ENCODE data around the gene NUP42. TPM values are rescaled to one million over a fixed set of nuclear protein-coding genes. Genes with fewer than 3 reads are reported as not detected.

The NUP42 gene
- total and polyA plus RNA-seq, 2 donors (not counting 3 experiments of a cell fraction or from before 2014, with no cell fraction given): 31.5 to 38.6 TPM

DNA sequence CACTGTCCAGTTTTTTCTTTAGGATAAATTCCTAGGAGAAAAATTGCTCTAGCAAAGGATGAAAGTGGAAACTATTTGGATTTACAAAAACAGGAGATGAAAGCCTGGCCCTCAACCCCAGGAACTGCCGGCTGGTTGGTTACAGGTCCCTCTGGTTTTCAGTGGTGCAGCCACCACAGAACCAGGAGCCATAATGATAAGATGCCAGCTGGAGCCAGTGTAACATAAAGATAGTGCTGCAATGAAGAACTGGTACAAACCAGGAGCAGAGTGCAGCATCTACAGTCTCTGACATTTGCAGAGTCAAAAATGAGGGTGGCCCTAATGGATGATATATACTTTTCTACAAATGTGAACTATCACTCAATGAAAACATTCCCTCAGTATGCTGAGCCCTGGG lies 20.4 kb upstream of the NUP42 start:
- Histone ChIP-seq H3K79me2 (ENCODE audit: control insufficient read depth, insufficient read depth, low read length) (no peaks in the 10 kb centered on the region), H3K9ac (replicated peaks; ENCODE audit: extremely low read depth, insufficient read depth, low read length) (no peak overlapping the region), H3K27me3 (ENCODE audit: control insufficient read depth in 2 of 2, insufficient read depth in 2 of 2, low read length in 2 of 2) (no peaks in the 10 kb centered on the region), H3K4me3 (replicated peaks in 1 of 3; ENCODE audit: insufficient read depth in 1 of 3, low read depth in 1 of 3, low read length in 3 of 3) (no peak overlapping the region), H2AFZ (ENCODE audit: low read depth, low read length) (no peak overlapping the region), H3K36me3 (ENCODE audit: control insufficient read depth in 2 of 2, extremely low read depth in 1 of 2, insufficient read depth in 2 of 2, low read length in 2 of 2) (peaks cover 0 to 3% of the 10 kb centered on the region in 2 experiments), H3K4me1 (ENCODE audit: control insufficient read depth, extremely low read depth, insufficient read depth, low read length) (no peaks in the 10 kb centered on the region), H4K20me1 (replicated peaks; ENCODE audit: control insufficient read depth, extremely low read depth, insufficient read depth, low read length) (no peaks in the 10 kb centered on the region), H3K4me2 (ENCODE audit: insufficient read depth, low read length) (no peak overlapping the region), H3K9me3 (replicated peaks; ENCODE audit: control insufficient read depth, insufficient read depth, low read length) (no peaks in the 10 kb centered on the region), H3K9me1 (replicated peaks; ENCODE audit: control insufficient read depth, extremely low read depth, insufficient read depth, low read length) (no peaks in the 10 kb centered on the region), H3K27ac (ENCODE audit: insufficient read depth, low read depth, low read length) (no peak overlapping the region)
- FAIRE-seq (no peak), DNase-seq (ENCODE audit: low read depth, low spot score) (no peak)
- BruUV-seq (replicated peaks): no TSS peak
- dilution Hi-C loops (cut with MboI; ENCODE audit: extremely low pct_ligation_motif_present, low sequenced_read_pairs) (no loop called here), intact Hi-C loops (cut with micrococcal nuclease) (no loop called here)
- TF ChIP-seq JUN (IDR thresholded peaks at IDR 0.05; ENCODE audit: borderline replicate concordance, insufficient read depth, insufficient read length, low read depth): no peak
- TF ChIP-seq POLR2A (IDR thresholded peaks at IDR 0.05; ENCODE audit: low read depth, low read length): no peak
- no peak for TF ChIP-seq EZH2 (IDR thresholded peaks at IDR 0.05; ENCODE audit: borderline replicate concordance, low read depth, low read length, severe bottlenecking)
- TF ChIP-seq MYC (IDR thresholded peaks at IDR 0.05; ENCODE audit: low read depth, low read length): no peak
- ChIA-PET CTCF (interaction anchor here (2.0 kb wide), 1 partner anchor 23 kb away, joined by 5 read pairs; no protein-coding TSS in a partner anchor), POLR2A (no interaction called here)

DNA sequence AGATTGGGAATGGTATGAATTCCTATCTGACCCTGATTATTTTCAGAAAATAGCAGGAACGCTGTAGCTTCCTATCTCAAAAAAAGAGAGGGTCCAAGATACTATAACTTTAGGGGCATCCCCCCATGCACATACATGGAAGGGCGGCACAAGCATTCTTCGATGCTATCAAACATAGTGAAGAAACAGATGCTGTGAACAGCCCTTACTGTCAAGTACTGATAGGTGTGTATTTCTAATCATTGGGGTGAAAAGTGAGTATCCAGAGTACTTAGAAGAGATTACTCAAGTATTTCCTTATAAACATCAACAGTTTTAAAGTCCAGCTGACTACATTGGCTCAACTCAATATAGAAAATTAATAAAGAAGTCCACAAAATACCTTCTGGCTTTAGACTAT lies 17.0 kb upstream of the NUP42 start:
- Histone ChIP-seq H2AFZ (ENCODE audit: low read depth, low read length) (no peak overlapping the region), H3K27me3 (ENCODE audit: control insufficient read depth in 2 of 2, insufficient read depth in 2 of 2, low read length in 2 of 2) (no peaks in the 10 kb centered on the region), H4K20me1 (replicated peaks; ENCODE audit: control insufficient read depth, extremely low read depth, insufficient read depth, low read length) (no peaks in the 10 kb centered on the region), H3K27ac (ENCODE audit: insufficient read depth, low read depth, low read length) (no peak overlapping the region), H3K4me2 (ENCODE audit: insufficient read depth, low read length) (no peak overlapping the region), H3K9me1 (replicated peaks; ENCODE audit: control insufficient read depth, extremely low read depth, insufficient read depth, low read length) (no peaks in the 10 kb centered on the region), H3K4me1 (ENCODE audit: control insufficient read depth, extremely low read depth, insufficient read depth, low read length) (peaks cover 12% of the 10 kb centered on the region), H3K36me3 (ENCODE audit: control insufficient read depth in 2 of 2, extremely low read depth in 1 of 2, insufficient read depth in 2 of 2, low read length in 2 of 2) (no peaks in the 10 kb centered on the region), H3K79me2 (ENCODE audit: control insufficient read depth, insufficient read depth, low read length) (no peaks in the 10 kb centered on the region), H3K4me3 (replicated peaks in 1 of 3; ENCODE audit: insufficient read depth in 1 of 3, low read depth in 1 of 3, low read length in 3 of 3) (no peak overlapping the region), H3K9ac (replicated peaks; ENCODE audit: extremely low read depth, insufficient read depth, low read length) (no peak overlapping the region), H3K9me3 (replicated peaks; ENCODE audit: control insufficient read depth, insufficient read depth, low read length) (no peaks in the 10 kb centered on the region)
- CTCF ChIA-PET: interaction anchor here (0.9 to 2.0 kb wide), 5 partner anchors 11 to 382 kb away, joined by 3 to 5 read pairs (median 3); no protein-coding TSS in a partner anchor
- dilution Hi-C loops (cut with MboI; ENCODE audit: extremely low pct_ligation_motif_present, low sequenced_read_pairs) (no loop called here), intact Hi-C loops (cut with micrococcal nuclease) (no loop called here)
- POLR2A ChIA-PET: no interaction called here
- DNase-seq (ENCODE audit: low read depth, low spot score) (no peak), FAIRE-seq (no peak)
- BruUV-seq (replicated peaks): no TSS peak
- TF ChIP-seq GATA2 (IDR thresholded peaks at IDR 0.05; ENCODE audit: insufficient read depth, insufficient read length, low read depth, low read length): no peak
- TF ChIP-seq FOS (IDR thresholded peaks at IDR 0.05; ENCODE audit: borderline replicate concordance, insufficient read depth, low read length): no peak
- no peak for TF ChIP-seq JUN (IDR thresholded peaks at IDR 0.05; ENCODE audit: borderline replicate concordance, insufficient read depth, insufficient read length, low read depth)
- no peak for TF ChIP-seq EZH2 (IDR thresholded peaks at IDR 0.05; ENCODE audit: borderline replicate concordance, low read depth, low read length, severe bottlenecking)
- TF ChIP-seq, protein P1, sequence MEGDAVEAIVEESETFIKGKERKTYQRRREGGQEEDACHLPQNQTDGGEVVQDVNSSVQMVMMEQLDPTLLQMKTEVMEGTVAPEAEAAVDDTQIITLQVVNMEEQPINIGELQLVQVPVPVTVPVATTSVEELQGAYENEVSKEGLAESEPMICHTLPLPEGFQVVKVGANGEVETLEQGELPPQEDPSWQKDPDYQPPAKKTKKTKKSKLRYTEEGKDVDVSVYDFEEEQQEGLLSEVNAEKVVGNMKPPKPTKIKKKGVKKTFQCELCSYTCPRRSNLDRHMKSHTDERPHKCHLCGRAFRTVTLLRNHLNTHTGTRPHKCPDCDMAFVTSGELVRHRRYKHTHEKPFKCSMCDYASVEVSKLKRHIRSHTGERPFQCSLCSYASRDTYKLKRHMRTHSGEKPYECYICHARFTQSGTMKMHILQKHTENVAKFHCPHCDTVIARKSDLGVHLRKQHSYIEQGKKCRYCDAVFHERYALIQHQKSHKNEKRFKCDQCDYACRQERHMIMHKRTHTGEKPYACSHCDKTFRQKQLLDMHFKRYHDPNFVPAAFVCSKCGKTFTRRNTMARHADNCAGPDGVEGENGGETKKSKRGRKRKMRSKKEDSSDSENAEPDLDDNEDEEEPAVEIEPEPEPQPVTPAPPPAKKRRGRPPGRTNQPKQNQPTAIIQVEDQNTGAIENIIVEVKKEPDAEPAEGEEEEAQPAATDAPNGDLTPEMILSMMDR (IDR thresholded peaks at IDR 0.05; ENCODE audit: extremely low read depth in 1 of 2, insufficient read depth in 1 of 2, low read depth in 1 of 2, low read length in 2 of 2): no peak
- TF ChIP-seq POLR2A (IDR thresholded peaks at IDR 0.05; ENCODE audit: low read depth, low read length): no peak
- TF ChIP-seq POLR2AphosphoS5 (IDR thresholded peaks at IDR 0.05; ENCODE audit: insufficient read depth, low read depth, low read length): no peak
- TF ChIP-seq, protein P2, sequence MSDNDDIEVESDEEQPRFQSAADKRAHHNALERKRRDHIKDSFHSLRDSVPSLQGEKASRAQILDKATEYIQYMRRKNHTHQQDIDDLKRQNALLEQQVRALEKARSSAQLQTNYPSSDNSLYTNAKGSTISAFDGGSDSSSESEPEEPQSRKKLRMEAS (IDR thresholded peaks at IDR 0.05; ENCODE audit: insufficient read depth, insufficient read length): no peak
- no peak for TF ChIP-seq MYC (IDR thresholded peaks at IDR 0.05; ENCODE audit: low read depth, low read length)

All from endothelial cell of umbilical vein (primary cell).